Loucy (cell line): Measurements from ENCODE around the gene ST8SIA5.

Experiments
- H2AFZ ChIP-seq: fragments of 200-600 bp; sonication (generic); 2 replicates; pipeline ENCODE4 v1.6.0; 2016; ENCODE audit warnings: antibody characterized with exemption, mild to moderate bottlenecking, low read length, moderate library complexity
- H3F3A ChIP-seq: fragments of 200-600 bp; 2 replicates; pipeline ENCODE4 v1.6.0; 2016; ENCODE audit warnings: antibody characterized with exemption, low read depth, mild to moderate bottlenecking
- H3K27me3 ChIP-seq: fragments of 200-600 bp; sonication (generic); 2 replicates; pipeline ENCODE4 v1.6.1; 2014; ENCODE audit warnings: low read length, mild to moderate bottlenecking; ENCODE audit not compliant: insufficient read depth, poor library complexity, severe bottlenecking
- H3K36me3 ChIP-seq: fragments of 200-600 bp; sonication (generic); 2 replicates; pipeline ENCODE4 v1.6.1; 2016; ENCODE audit warnings: low read length; ENCODE audit not compliant: insufficient read depth
- H3K4me1 ChIP-seq: fragments of 200-600 bp; sonication (generic); 2 replicates; pipeline ENCODE4 v1.5.1; 2014; ENCODE audit warnings: low read length, mild to moderate bottlenecking; ENCODE audit not compliant: insufficient read depth, poor library complexity, severe bottlenecking
- H3K4me2 ChIP-seq: fragments of 200-600 bp; sonication (generic); 2 replicates; pipeline ENCODE4 v1.6.0; 2014; ENCODE audit warnings: antibody characterized with exemption, low read length, low read depth, mild to moderate bottlenecking; ENCODE audit not compliant: poor library complexity, severe bottlenecking
- H3K4me3 ChIP-seq: fragments of 200-600 bp; sonication (generic); 2 replicates; pipeline ENCODE4 v1.5.1; 2014; ENCODE audit warnings: low read length, mild to moderate bottlenecking, mixed read lengths; ENCODE audit not compliant: poor library complexity, severe bottlenecking
- H3K79me2 ChIP-seq: fragments of 200-600 bp; sonication (generic); 2 replicates; pipeline ENCODE4 v1.6.1; 2014; ENCODE audit warnings: low read length; ENCODE audit not compliant: insufficient read depth
- H3K9ac ChIP-seq: fragments of 200-600 bp; sonication (generic); 2 replicates; pipeline ENCODE4 v1.6.0; 2014; ENCODE audit warnings: mild to moderate bottlenecking, low read depth, low read length, moderate library complexity; ENCODE audit not compliant: poor library complexity, severe bottlenecking
- H3K9me2 ChIP-seq: fragments of 200-600 bp; sonication (generic); replicated peaks from 2 replicates; pipeline ENCODE4 v1.6.1; 2016; ENCODE audit warnings: low read depth, low read length, mixed read lengths
- H3K9me3 ChIP-seq: fragments of 200-600 bp; sonication (generic); 2 replicates; pipeline ENCODE4 v1.6.1; 2014; ENCODE audit warnings: mild to moderate bottlenecking, antibody characterized with exemption, low read length, low read depth; ENCODE audit not compliant: insufficient read depth
- H4K20me1 ChIP-seq: fragments of 200-600 bp; sonication (generic); 2 replicates; pipeline ENCODE4 v1.6.0; 2014; ENCODE audit warnings: antibody characterized with exemption, low read length, mild to moderate bottlenecking; ENCODE audit not compliant: insufficient read depth, poor library complexity, severe bottlenecking
- EZH2phosphoT487 ChIP-seq: fragments of 200-600 bp; IDR thresholded peaks from 2 replicates; pipeline ENCODE4 v1.6.1; 2018; ENCODE audit warnings: antibody characterized with exemption, mild to moderate bottlenecking, moderate library complexity, borderline replicate concordance
- TF ChIP-seq, protein P1 (sequence below): fragments of 200-600 bp; sonication (generic); conservative IDR thresholded peaks from 2 replicates; pipeline ENCODE4 v1.5.1; 2014; ENCODE audit warnings: mild to moderate bottlenecking, antibody characterized with exemption, low read length

Gene ST8SIA5

DNA sequence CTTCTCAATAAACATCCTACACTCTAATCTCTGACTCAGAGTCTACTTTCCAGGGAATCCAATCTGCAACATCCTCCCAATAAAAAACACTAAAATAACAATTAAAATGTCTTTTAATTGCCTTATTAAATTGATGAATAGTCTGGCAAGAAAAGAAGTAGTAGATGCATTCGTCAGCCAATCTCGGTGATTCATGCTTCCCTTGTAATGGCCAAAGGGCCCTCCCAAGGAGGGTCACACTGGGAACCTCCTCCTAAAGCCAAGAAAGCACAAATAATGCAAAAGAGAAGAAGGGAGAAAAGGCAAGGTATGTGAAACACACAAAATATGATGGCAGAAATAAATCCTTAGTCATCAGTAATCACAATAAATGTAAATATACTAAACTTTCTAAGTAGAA lies 16.8 kb downstream of the ST8SIA5 start:
- Histone ChIP-seq H3F3A (no peaks in the 10 kb centered on the region), H3K9me3 (no peaks in the 10 kb centered on the region; the same call in 1 of the 2 replicates), H3K79me2 (no peaks in the 10 kb centered on the region), H2AFZ (no peak overlapping the region), H3K36me3 (no peaks in the 10 kb centered on the region), H4K20me1 (no peaks in the 10 kb centered on the region), H3K4me3 (no peak overlapping the region), H3K9me2 (no peaks in the 10 kb centered on the region), H3K27me3 (no peaks in the 10 kb centered on the region), H3K4me2 (no peak overlapping the region), H3K4me1 (no peaks in the 10 kb centered on the region), H3K9ac (no peak overlapping the region)
- TF ChIP-seq, protein P1, sequence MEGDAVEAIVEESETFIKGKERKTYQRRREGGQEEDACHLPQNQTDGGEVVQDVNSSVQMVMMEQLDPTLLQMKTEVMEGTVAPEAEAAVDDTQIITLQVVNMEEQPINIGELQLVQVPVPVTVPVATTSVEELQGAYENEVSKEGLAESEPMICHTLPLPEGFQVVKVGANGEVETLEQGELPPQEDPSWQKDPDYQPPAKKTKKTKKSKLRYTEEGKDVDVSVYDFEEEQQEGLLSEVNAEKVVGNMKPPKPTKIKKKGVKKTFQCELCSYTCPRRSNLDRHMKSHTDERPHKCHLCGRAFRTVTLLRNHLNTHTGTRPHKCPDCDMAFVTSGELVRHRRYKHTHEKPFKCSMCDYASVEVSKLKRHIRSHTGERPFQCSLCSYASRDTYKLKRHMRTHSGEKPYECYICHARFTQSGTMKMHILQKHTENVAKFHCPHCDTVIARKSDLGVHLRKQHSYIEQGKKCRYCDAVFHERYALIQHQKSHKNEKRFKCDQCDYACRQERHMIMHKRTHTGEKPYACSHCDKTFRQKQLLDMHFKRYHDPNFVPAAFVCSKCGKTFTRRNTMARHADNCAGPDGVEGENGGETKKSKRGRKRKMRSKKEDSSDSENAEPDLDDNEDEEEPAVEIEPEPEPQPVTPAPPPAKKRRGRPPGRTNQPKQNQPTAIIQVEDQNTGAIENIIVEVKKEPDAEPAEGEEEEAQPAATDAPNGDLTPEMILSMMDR = no peak
- no peak for TF ChIP-seq EZH2phosphoT487

DNA sequence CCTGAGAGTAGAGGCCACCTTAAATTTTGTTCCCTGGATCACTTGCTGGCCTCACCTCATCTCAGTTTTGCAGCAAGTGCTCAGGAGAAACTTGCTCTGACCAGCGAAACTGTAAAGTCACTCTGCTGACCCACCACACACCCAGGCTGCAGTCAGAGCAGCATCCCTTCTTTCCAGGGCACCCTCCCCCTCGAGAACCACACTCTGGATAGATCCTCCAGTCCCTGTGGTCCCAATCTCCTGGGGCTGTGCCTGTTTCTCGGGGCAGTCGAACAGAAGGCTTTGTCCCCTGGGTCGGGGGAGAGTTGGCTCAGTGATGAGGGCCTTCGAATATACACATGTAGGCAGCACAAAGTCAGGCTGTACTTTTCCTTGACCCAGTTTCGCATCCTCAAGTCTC lies 18.4 kb downstream of the ST8SIA5 start:
- no peak overlapping the region for H3K9ac ChIP-seq
- no peaks in the 10 kb centered on the region for H3K79me2 ChIP-seq
- H3F3A ChIP-seq = no peaks in the 10 kb centered on the region
- TF ChIP-seq, protein P1 = no peak
- TF ChIP-seq EZH2phosphoT487 = no peak
- H3K4me1 ChIP-seq = no peaks in the 10 kb centered on the region
- no peak overlapping the region for H3K4me2 ChIP-seq
- H2AFZ ChIP-seq = no peak overlapping the region
- no peaks in the 10 kb centered on the region for H3K27me3 ChIP-seq
- H4K20me1 ChIP-seq = no peaks in the 10 kb centered on the region
- no peaks in the 10 kb centered on the region; the same call in 1 of the 2 replicates for H3K9me3 ChIP-seq
- no peaks in the 10 kb centered on the region for H3K36me3 ChIP-seq
- H3K9me2 ChIP-seq = no peaks in the 10 kb centered on the region
- H3K4me3 ChIP-seq = no peak overlapping the region

DNA sequence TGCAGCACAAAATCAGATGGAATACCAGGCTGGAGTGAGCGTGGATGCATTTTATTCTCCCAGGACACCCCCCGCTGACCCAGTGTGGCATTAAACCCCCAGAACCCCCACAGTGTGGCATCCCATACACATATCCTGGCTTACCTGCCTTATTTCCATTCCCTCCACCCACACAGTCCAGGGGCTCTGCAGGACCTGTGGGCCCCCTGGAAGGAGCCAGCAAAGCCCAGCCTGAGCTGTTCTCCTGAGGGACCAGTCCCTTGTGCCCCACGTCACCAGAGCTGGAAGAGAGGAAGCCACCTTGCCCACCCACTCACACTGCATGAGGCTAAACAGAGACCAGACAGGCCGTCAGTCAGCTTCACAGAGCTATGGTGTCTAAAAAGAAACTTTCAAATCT lies 20.1 kb downstream of the ST8SIA5 start:
- no peaks in the 10 kb centered on the region for H3K79me2 ChIP-seq
- H3K27me3 ChIP-seq = no peaks in the 10 kb centered on the region
- H3K4me2 ChIP-seq = no peak overlapping the region
- H3K4me1 ChIP-seq = no peaks in the 10 kb centered on the region
- no peak overlapping the region for H3K4me3 ChIP-seq
- no peak overlapping the region for H2AFZ ChIP-seq
- TF ChIP-seq, protein P1 = no peak
- TF ChIP-seq EZH2phosphoT487 = no peak
- H3K9me3 ChIP-seq = no peaks in the 10 kb centered on the region; the same call in 1 of the 2 replicates
- no peak overlapping the region for H3K9ac ChIP-seq
- H3K9me2 ChIP-seq = no peaks in the 10 kb centered on the region
- H3F3A ChIP-seq = no peaks in the 10 kb centered on the region
- H3K36me3 ChIP-seq = no peaks in the 10 kb centered on the region
- H4K20me1 ChIP-seq = no peaks in the 10 kb centered on the region
